HepG2 (cell line): Measurements from ENCODE around the gene TRMU. TPM values are rescaled to one million over a fixed set of nuclear protein-coding genes. Genes with fewer than 3 reads are reported as not detected.
A peak's percentile ranks its signal among the peaks of the same experiment; 100 is the strongest.

Experiments used
- ATF2 ChIP-seq: sonication (generic); formaldehyde crosslinking; IDR thresholded peaks from 2 replicates; pipeline ENCODE4 v1.4.0; 2020; ENCODE audit warnings: missing genetic modification reagents
- BORCS8-MEF2B ChIP-seq: sonication (generic); formaldehyde crosslinking; IDR thresholded peaks from 2 replicates; pipeline ENCODE4 v1.8.0; 2022; ENCODE audit warnings: mild to moderate bottlenecking, missing genetic modification reagents
- DMAP1 ChIP-seq: IDR thresholded peaks from 2 replicates; pipeline ENCODE4 v1.6.1; 2016
- GFI1 ChIP-seq: sonication (generic); formaldehyde crosslinking; IDR thresholded peaks from 2 replicates; pipeline ENCODE4 v1.5.0; 2020; ENCODE audit warnings: missing genetic modification reagents, mild to moderate bottlenecking, borderline replicate concordance
- HNRNPLL ChIP-seq: fragments of 200-400 bp; formaldehyde crosslinking; IDR thresholded peaks from 2 replicates; pipeline ENCODE4 v1.6.1; 2017; ENCODE audit warnings: mild to moderate bottlenecking, low read depth, low read length; ENCODE audit not compliant: poor library complexity, severe bottlenecking
- KAT8 ChIP-seq: IDR thresholded peaks from 2 replicates; pipeline ENCODE4 v1.6.1; 2016; ENCODE audit warnings: missing genetic modification reagents, missing compliant biosample characterization
- NCOA2 ChIP-seq: sonication (generic); formaldehyde crosslinking; IDR thresholded peaks from 2 replicates; pipeline ENCODE4 v1.8.0; 2022; ENCODE audit warnings: inconsistent platforms
- NR2F6 ChIP-seq, 2 experiments: IDR thresholded peaks; 2 replicates each; pipeline ENCODE4 v1.6.1; 2016; ENCODE audit warnings: antibody characterized with exemption in 1 of 2, mild to moderate bottlenecking in 1 of 2
- PATZ1 ChIP-seq: sonication (generic); formaldehyde crosslinking; IDR thresholded peaks from 2 replicates; pipeline ENCODE4 v1.4.0; 2020; ENCODE audit warnings: missing genetic modification reagents
- RAD21 ChIP-seq: fragments of 450-650 bp; formaldehyde crosslinking; IDR thresholded peaks from 2 replicates; pipeline ENCODE4 v1.5.0; 2020; ENCODE audit warnings: mild to moderate bottlenecking
- ZBTB33 ChIP-seq: sonication (generic); formaldehyde crosslinking; IDR thresholded peaks from 2 replicates; pipeline ENCODE4 v1.4.0; 2020; ENCODE audit warnings: missing genetic modification reagents
- ZFX ChIP-seq: sonication (generic); formaldehyde crosslinking; IDR thresholded peaks from 2 replicates; pipeline ENCODE4 v1.4.0; 2020; ENCODE audit warnings: mild to moderate bottlenecking, low read depth, missing genetic modification reagents, moderate library complexity
- ZNF260 ChIP-seq: sonication (generic); formaldehyde crosslinking; IDR thresholded peaks from 2 replicates; pipeline ENCODE4 v1.4.0; 2020; ENCODE audit warnings: missing genetic modification reagents, low read depth, mild to moderate bottlenecking, borderline replicate concordance
- ZNF263 ChIP-seq: sonication (generic); formaldehyde crosslinking; IDR thresholded peaks from 2 replicates; pipeline ENCODE4 v1.4.0; 2020; ENCODE audit warnings: missing genetic modification reagents
- ZNF556 ChIP-seq: sonication (generic); formaldehyde crosslinking; IDR thresholded peaks from 2 replicates; pipeline ENCODE4 v1.4.0; 2020; ENCODE audit warnings: mild to moderate bottlenecking, missing genetic modification reagents, borderline replicate concordance
- polyA plus RNA-seq, 8 experiments: library from polyadenylated mRNA; depleted of rRNA in 3 of 8; stranded (reverse) in 7 of 8; unstranded in 1 of 8; fragments of >200 nt; fragmentation: Illumina TruSeq in 4 of 8; extraction: Trizol in 4 of 8; gene quantifications; 2 replicates each; pipeline versions ENCODE4 v1.2.1 to v1.2.3, GENCODE V29; 2011 to 2016; ENCODE audit warnings: low read depth in 4 of 8, missing spikeins in 1 of 8, mixed read lengths in 1 of 8; ENCODE audit not compliant: insufficient read depth in 1 of 8
- total RNA-seq, 5 experiments: library from RNA; depleted of rRNA; stranded (reverse); fragments of >200 nt; fragmentation: Illumina TruSeq; extraction: Trizol; gene quantifications; 2 replicates each; pipeline ENCODE4 v1.2.3, GENCODE V29; 2016; ENCODE audit warnings: low read depth in 1 of 5
- TF ChIP-seq, protein P1 (sequence below): sonication (generic); formaldehyde crosslinking; IDR thresholded peaks from 2 replicates; pipeline ENCODE4 v1.5.1; 2020; ENCODE audit warnings: mild to moderate bottlenecking, missing genetic modification reagents, moderate library complexity
- TF ChIP-seq, protein P2 (sequence below): IDR thresholded peaks from 2 replicates; pipeline ENCODE4 v1.6.1; 2016; ENCODE audit warnings: missing genetic modification reagents, missing compliant biosample characterization
- TF ChIP-seq, protein P3 (sequence below): sonication (generic); formaldehyde crosslinking; IDR thresholded peaks from 2 replicates; pipeline ENCODE4 v1.5.0; 2020; ENCODE audit warnings: missing genetic modification reagents

TRMU gene
- total and polyA plus RNA-seq, 2 of the 13 experiments (the other 11 are each of a cell fraction or from before 2014, with no cell fraction given), result 31.0 to 50.2 TPM

DNA sequence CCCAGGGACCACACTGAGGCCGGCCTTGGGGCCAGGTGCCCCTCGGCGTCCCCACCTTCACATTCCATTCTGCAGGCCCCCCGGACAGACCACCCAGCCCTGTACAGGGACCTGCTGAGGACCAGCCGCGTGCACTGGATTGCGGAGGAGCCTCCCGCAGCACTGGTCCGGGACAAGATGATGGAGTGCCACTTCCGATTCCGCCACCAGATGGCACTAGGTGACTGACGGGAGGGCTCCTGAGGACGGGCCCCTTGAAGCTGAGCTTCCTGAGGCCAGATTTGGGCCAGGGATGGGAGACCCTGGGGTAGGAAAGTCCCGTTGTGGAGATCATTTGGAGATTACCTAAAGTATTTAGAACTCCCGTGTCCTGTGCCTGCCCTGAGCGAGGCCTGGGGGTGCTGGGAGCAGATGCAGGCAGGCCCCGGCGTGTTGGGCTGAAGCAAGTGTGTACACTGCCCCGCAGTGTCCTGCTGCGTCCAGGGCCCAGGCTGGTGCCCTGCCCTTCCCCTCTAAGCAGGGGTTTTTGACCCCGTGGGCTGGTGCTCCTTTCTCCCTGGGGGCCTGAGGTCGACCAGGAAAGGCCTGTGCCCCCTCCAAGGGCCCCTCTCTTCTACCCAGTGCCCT, 20.0 kb downstream of the TRMU start (continued):
- TF ChIP-seq, protein P1, sequence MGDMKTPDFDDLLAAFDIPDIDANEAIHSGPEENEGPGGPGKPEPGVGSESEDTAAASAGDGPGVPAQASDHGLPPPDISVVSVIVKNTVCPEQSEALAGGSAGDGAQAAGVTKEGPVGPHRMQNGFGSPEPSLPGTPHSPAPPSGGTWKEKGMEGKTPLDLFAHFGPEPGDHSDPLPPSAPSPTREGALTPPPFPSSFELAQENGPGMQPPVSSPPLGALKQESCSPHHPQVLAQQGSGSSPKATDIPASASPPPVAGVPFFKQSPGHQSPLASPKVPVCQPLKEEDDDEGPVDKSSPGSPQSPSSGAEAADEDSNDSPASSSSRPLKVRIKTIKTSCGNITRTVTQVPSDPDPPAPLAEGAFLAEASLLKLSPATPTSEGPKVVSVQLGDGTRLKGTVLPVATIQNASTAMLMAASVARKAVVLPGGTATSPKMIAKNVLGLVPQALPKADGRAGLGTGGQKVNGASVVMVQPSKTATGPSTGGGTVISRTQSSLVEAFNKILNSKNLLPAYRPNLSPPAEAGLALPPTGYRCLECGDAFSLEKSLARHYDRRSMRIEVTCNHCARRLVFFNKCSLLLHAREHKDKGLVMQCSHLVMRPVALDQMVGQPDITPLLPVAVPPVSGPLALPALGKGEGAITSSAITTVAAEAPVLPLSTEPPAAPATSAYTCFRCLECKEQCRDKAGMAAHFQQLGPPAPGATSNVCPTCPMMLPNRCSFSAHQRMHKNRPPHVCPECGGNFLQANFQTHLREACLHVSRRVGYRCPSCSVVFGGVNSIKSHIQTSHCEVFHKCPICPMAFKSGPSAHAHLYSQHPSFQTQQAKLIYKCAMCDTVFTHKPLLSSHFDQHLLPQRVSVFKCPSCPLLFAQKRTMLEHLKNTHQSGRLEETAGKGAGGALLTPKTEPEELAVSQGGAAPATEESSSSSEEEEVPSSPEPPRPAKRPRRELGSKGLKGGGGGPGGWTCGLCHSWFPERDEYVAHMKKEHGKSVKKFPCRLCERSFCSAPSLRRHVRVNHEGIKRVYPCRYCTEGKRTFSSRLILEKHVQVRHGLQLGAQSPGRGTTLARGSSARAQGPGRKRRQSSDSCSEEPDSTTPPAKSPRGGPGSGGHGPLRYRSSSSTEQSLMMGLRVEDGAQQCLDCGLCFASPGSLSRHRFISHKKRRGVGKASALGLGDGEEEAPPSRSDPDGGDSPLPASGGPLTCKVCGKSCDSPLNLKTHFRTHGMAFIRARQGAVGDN (CRISPR knock-in tag), result peak; percentile 40; the same call in 1 of the 2 replicates
- TF ChIP-seq HNRNPLL, result peak; percentile 6
- TF ChIP-seq NR2F6 (IDR thresholded peaks at IDR 0.05), result no peak
- no peak for TF ChIP-seq NR2F6 (CRISPR knock-in tag; IDR thresholded peaks at IDR 0.05)
- 0 out of 2 replicates have a peak, but pooled peaks have one; percentile 11 for TF ChIP-seq NCOA2 (CRISPR knock-in tag)
- TF ChIP-seq, protein P2, sequence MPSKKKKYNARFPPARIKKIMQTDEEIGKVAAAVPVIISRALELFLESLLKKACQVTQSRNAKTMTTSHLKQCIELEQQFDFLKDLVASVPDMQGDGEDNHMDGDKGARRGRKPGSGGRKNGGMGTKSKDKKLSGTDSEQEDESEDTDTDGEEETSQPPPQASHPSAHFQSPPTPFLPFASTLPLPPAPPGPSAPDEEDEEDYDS, result 0 out of 2 replicates have a peak, but pooled peaks have one; percentile 15
- TF ChIP-seq RAD21, result peak; percentile 95
- TF ChIP-seq, protein P3, sequence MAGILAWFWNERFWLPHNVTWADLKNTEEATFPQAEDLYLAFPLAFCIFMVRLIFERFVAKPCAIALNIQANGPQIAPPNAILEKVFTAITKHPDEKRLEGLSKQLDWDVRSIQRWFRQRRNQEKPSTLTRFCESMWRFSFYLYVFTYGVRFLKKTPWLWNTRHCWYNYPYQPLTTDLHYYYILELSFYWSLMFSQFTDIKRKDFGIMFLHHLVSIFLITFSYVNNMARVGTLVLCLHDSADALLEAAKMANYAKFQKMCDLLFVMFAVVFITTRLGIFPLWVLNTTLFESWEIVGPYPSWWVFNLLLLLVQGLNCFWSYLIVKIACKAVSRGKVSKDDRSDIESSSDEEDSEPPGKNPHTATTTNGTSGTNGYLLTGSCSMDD (CRISPR knock-in tag), result no peak
- TF ChIP-seq ATF2 (CRISPR knock-in tag), result 0 out of 2 replicates have a peak, but pooled peaks have one; percentile 14
- TF ChIP-seq GFI1, result 0 out of 2 replicates have a peak, but pooled peaks have one; percentile 24
- peak; percentile 95 for TF ChIP-seq ZBTB33
- peak; percentile 34; the same call in 1 of the 2 replicates for TF ChIP-seq ZFX (CRISPR knock-in tag)
- 0 out of 2 replicates have a peak, but pooled peaks have one; percentile 14 for TF ChIP-seq PATZ1 (CRISPR knock-in tag)
- 0 out of 2 replicates have a peak, but pooled peaks have one; percentile 18 for TF ChIP-seq ZNF263
- TF ChIP-seq DMAP1 (CRISPR knock-in tag), result no peak
- no peak for TF ChIP-seq KAT8
- no peak for TF ChIP-seq ZNF260 (CRISPR knock-in tag)
- no peak for TF ChIP-seq ZNF556
- peak; percentile 38; the same call in 1 of the 2 replicates for TF ChIP-seq BORCS8-MEF2B (CRISPR knock-in tag)
